Measurements from ENCODE around the gene ZDHHC5. TPM values are rescaled to one million over a fixed set of nuclear protein-coding genes. Genes with fewer than 3 reads are reported as not detected.

The ZDHHC5 gene
- total RNA-seq, 1 donor from 2014 or later = 41.8 TPM

DNA sequence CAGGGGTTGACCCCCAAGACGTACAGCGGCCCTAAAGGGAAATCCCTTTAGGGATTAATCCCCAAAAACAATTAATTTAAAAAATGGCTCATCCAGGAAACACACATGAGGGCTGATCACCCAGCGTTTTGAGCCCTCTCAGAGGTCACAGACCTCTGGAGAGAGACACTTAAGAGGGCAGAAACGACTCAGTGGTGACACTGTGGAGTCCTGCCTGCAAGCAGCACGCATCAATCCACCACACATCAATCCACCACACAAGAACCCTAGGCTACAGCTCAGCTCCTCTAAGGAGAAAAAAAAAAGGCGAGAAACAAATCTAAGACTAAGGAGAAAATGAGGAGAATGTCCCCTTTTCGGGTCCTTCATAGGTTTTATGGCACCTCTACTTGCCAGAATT lies 60.9 kb downstream of the ZDHHC5 start:
- no peaks in the 10 kb centered on the region for H3K9me3 ChIP-seq (ENCODE audit: low read depth)
- H3F3A ChIP-seq (ENCODE audit: low read depth) = peaks cover 13% of the 10 kb centered on the region
- peaks cover 8% of the 10 kb centered on the region for H4K20me1 ChIP-seq (ENCODE audit: low read depth)
- Mint-ChIP-seq H3K4me3 (no peak overlapping the region), H3K36me3 (peaks cover 9% of the 10 kb centered on the region), H3K27me3 (ENCODE audit: insufficient read depth, low read depth) (no peaks in the 10 kb centered on the region), H3K9me3 (no peaks in the 10 kb centered on the region), H3K27ac (no peak overlapping the region), H3K4me1 (no peaks in the 10 kb centered on the region)
- H3K27me3 ChIP-seq = no peaks in the 10 kb centered on the region
- peaks cover 8% of the 10 kb centered on the region for H3K4me1 ChIP-seq
- peaks cover 82% of the 10 kb centered on the region for H3K79me2 ChIP-seq (ENCODE audit: low read depth)
- no peak for TF ChIP-seq EZH2phosphoT487 (IDR thresholded peaks at IDR 0.05)
- no peak for TF ChIP-seq EZH2 (IDR thresholded peaks at IDR 0.05)
- no peak for TF ChIP-seq CTCF (IDR thresholded peaks at IDR 0.05)
- no peak for DNase-seq (ENCODE audit: low spot score)
- H2AFZ ChIP-seq (replicated peaks) = no peak overlapping the region
- H3K36me3 ChIP-seq = no peaks in the 10 kb centered on the region
- no peak overlapping the region for H3K9ac ChIP-seq
- H3K4me3 ChIP-seq = no peak overlapping the region
- peak overlapping the region; percentile 74 for H3K27ac ChIP-seq
- H3K4me2 ChIP-seq = no peak overlapping the region

- Histone ChIP-seq H3K9me3 (ENCODE audit: low read depth) (no peaks in the 10 kb centered on the region), H2AFZ (replicated peaks) (no peak overlapping the region), H3K36me3 (no peaks in the 10 kb centered on the region), H3K4me3 (no peak overlapping the region), H3K9ac (no peak overlapping the region), H3F3A (ENCODE audit: low read depth) (peaks cover 13% of the 10 kb centered on the region), H4K20me1 (ENCODE audit: low read depth) (peaks cover 8% of the 10 kb centered on the region), H3K79me2 (ENCODE audit: low read depth) (peaks cover 82% of the 10 kb centered on the region), H3K27ac (no peak overlapping the region), H3K4me2 (no peak overlapping the region), H3K27me3 (no peaks in the 10 kb centered on the region), H3K4me1 (peaks cover 8% of the 10 kb centered on the region)
- Mint-ChIP-seq H3K27ac (no peak overlapping the region), H3K4me3 (no peak overlapping the region), H3K9me3 (no peaks in the 10 kb centered on the region), H3K4me1 (no peaks in the 10 kb centered on the region), H3K36me3 (peaks cover 9% of the 10 kb centered on the region), H3K27me3 (ENCODE audit: insufficient read depth, low read depth) (no peaks in the 10 kb centered on the region)
- TF ChIP-seq EZH2phosphoT487 (IDR thresholded peaks at IDR 0.05) (no peak), CTCF (IDR thresholded peaks at IDR 0.05) (no peak), EZH2 (IDR thresholded peaks at IDR 0.05) (no peak)
- no peak for DNase-seq (ENCODE audit: low spot score)
Observed at GRCh38 chr11:57729479-57729878, 61.6 kb downstream of the ZDHHC5 start.

DNA sequence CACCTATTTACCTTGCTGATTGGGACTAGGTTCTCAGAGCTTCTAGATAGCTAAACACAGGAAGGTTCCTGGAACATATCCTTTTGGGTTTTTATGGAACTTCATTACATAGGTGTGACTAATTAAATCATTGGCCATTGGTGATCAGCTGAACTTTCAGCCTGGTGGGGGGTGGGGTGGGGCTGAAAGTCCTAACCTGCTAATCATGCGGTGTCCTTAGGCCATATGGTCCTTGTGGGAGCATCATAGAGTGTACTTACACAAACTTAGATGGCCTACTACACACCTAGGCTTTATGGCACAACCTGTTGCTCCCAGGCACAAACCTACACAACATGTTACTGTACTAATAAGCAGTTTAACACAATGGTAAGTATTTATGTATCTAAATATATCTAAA lies 64.7 kb downstream of the ZDHHC5 start:
- Histone ChIP-seq H3K27ac (no peak overlapping the region), H3K9ac (no peak overlapping the region), H3K36me3 (no peaks in the 10 kb centered on the region), H3K4me3 (no peak overlapping the region), H3K4me1 (peaks cover 8% of the 10 kb centered on the region), H2AFZ (replicated peaks) (no peak overlapping the region), H3F3A (ENCODE audit: low read depth) (peaks cover 8% of the 10 kb centered on the region), H4K20me1 (ENCODE audit: low read depth) (peaks cover 13% of the 10 kb centered on the region), H3K9me3 (ENCODE audit: low read depth) (no peaks in the 10 kb centered on the region), H3K27me3 (no peaks in the 10 kb centered on the region), H3K79me2 (ENCODE audit: low read depth) (peaks cover 84% of the 10 kb centered on the region), H3K4me2 (no peak overlapping the region)
- Mint-ChIP-seq H3K4me3 (no peak overlapping the region), H3K4me1 (no peaks in the 10 kb centered on the region), H3K9me3 (no peaks in the 10 kb centered on the region), H3K27me3 (ENCODE audit: insufficient read depth, low read depth) (no peaks in the 10 kb centered on the region), H3K36me3 (peaks cover 7% of the 10 kb centered on the region), H3K27ac (no peak overlapping the region)
- DNase-seq (ENCODE audit: low spot score) = no peak
- TF ChIP-seq EZH2phosphoT487 (IDR thresholded peaks at IDR 0.05) = no peak
- no peak for TF ChIP-seq EZH2 (IDR thresholded peaks at IDR 0.05)
- TF ChIP-seq CTCF (IDR thresholded peaks at IDR 0.05) = no peak
